Tibial nerve (tissue), 3 donors: ENCODE results near the gene SFTPD.

Experiments
- POLR2A ChIP-seq, 2 donors: fragments of 450-650 bp; IDR thresholded peaks; one replicate each; pipeline ENCODE4 v1.6.1; 2017; ENCODE audit warnings: antibody characterized with exemption in 2 of 2, mild to moderate bottlenecking in 2 of 2, moderate library complexity in 2 of 2
- TF ChIP-seq, protein P1 (sequence below), 5 experiments: fragments of 200-600 bp in 3 of 5; fragments of 450-650 bp in 2 of 5; sonication (generic) in 3 of 5; IDR thresholded peaks; one replicate each; pipeline ENCODE4 v1.5.1; 2016 to 2019; ENCODE audit warnings: antibody characterized with exemption in 5 of 5, mild to moderate bottlenecking in 3 of 5, moderate library complexity in 2 of 5

GRCh38 chr10:79947787-79948424 lies 999 bp downstream of the SFTPD start:
- TF ChIP-seq, protein P1, sequence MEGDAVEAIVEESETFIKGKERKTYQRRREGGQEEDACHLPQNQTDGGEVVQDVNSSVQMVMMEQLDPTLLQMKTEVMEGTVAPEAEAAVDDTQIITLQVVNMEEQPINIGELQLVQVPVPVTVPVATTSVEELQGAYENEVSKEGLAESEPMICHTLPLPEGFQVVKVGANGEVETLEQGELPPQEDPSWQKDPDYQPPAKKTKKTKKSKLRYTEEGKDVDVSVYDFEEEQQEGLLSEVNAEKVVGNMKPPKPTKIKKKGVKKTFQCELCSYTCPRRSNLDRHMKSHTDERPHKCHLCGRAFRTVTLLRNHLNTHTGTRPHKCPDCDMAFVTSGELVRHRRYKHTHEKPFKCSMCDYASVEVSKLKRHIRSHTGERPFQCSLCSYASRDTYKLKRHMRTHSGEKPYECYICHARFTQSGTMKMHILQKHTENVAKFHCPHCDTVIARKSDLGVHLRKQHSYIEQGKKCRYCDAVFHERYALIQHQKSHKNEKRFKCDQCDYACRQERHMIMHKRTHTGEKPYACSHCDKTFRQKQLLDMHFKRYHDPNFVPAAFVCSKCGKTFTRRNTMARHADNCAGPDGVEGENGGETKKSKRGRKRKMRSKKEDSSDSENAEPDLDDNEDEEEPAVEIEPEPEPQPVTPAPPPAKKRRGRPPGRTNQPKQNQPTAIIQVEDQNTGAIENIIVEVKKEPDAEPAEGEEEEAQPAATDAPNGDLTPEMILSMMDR (IDR thresholded peaks at IDR 0.05): no peak
- no peak for TF ChIP-seq POLR2A (IDR thresholded peaks at IDR 0.05)
